ENCODE data around the gene ESPNL. TPM values are rescaled to one million over a fixed set of nuclear protein-coding genes. Genes with fewer than 3 reads are reported as not detected.
A peak's percentile ranks its signal among the peaks of the same experiment; 100 is the strongest.

Gene ESPNL
- total and polyA plus RNA-seq, 9 of the 15 experiments (the other 6 are each of a cell fraction or from before 2014, with no cell fraction given): 0.03 to 0.09 (median 0.05) TPM; not detected in 3

GRCh38 chr2:238060542-238061314 lies 39.4 kb upstream of the ESPNL start, which contains the start of gene SCLY (continued):
- TF ChIP-seq CREB3L1 (IDR thresholded peaks at IDR 0.05; ENCODE audit: borderline replicate concordance, low read depth) (0 out of 2 replicates have a peak, but pooled peaks have one; percentile 31), ZBTB11 (CRISPR knock-in tag; IDR thresholded peaks at IDR 0.05) (peak in 2 of 3 experiments; percentile 60 to 88; a peak in 4 of 6 replicates), RBFOX2 (IDR thresholded peaks at IDR 0.05; ENCODE audit: low read depth, low read length) (peak; percentile 94), ID3 (CRISPR knock-in tag; IDR thresholded peaks at IDR 0.05) (no peak), ID3 (tag; IDR thresholded peaks at IDR 0.05) (peak; percentile 72; the same call in 1 of the 2 replicates), GTF2E2 (tag; IDR thresholded peaks at IDR 0.05) (peak; percentile 87; the same call in 1 of the 2 replicates), CBFA2T2 (conservative IDR thresholded peaks at IDR 0.05) (peak; percentile 48; the same call in 1 of the 2 replicates), SUPT5H (IDR thresholded peaks at IDR 0.05) (peak; percentile 79; the same call in 1 of the 2 replicates), SMAD4 (CRISPR knock-in tag; conservative IDR thresholded peaks at IDR 0.05) (peak; percentile 71; the same call in 1 of the 2 replicates), VEZF1 (CRISPR knock-in tag; IDR thresholded peaks at IDR 0.05) (peak; percentile 91), CCNT2 (IDR thresholded peaks at IDR 0.05; ENCODE audit: borderline replicate concordance, extremely low read depth, insufficient read length, low read depth, low read length) (peak; percentile 75), POLR2B (IDR thresholded peaks at IDR 0.05; ENCODE audit: low read depth, partially characterized antibody) (peak; percentile 60), USF1 (CRISPR knock-in tag; IDR thresholded peaks at IDR 0.05) (peak; percentile 94), RB1 (IDR thresholded peaks at IDR 0.05; ENCODE audit: low read depth) (0 out of 2 replicates have a peak, but pooled peaks have one; percentile 52), SAP30 (IDR thresholded peaks at IDR 0.05; ENCODE audit: borderline replicate concordance, insufficient read depth, low read depth, low read length, poor library complexity, severe bottlenecking) (peak; percentile 49), ZC3H8 (IDR thresholded peaks at IDR 0.05) (no peak), SREBF1 (IDR thresholded peaks at IDR 0.05; ENCODE audit: borderline replicate concordance, low read depth, low read length) (peak; percentile 55; the same call in 1 of the 2 replicates)
